Thymus (tissue), 11 donors: ENCODE measurements around the gene COMMD3. TPM values are rescaled to one million over a fixed set of nuclear protein-coding genes. Genes with fewer than 3 reads are reported as not detected.

Experiments
- DNase-seq, 9 donors: peaks; one replicate each; pipeline ENCODE4 v3.0.0-alpha.2; 2013; ENCODE audit warnings: low spot score in 9 of 9, low read depth in 6 of 9, missing footprints in 1 of 9
- H3K27ac ChIP-seq, 2 donors: one replicate each; pipeline ENCODE4 v1.5.1; 2013; ENCODE audit warnings: control low read depth in 1 of 2, low read depth in 1 of 2, low read length in 1 of 2, mild to moderate bottlenecking in 1 of 2, moderate library complexity in 1 of 2
- H3K27me3 ChIP-seq, 2 donors: one replicate each; pipeline ENCODE4 v1.5.1; 2013; ENCODE audit warnings: low read length in 1 of 2; ENCODE audit not compliant: control insufficient read depth in 2 of 2, insufficient read depth in 1 of 2
- H3K36me3 ChIP-seq, 2 donors: one replicate each; pipeline ENCODE4 v1.5.1; 2013; ENCODE audit warnings: low read length in 1 of 2, mild to moderate bottlenecking in 1 of 2, moderate library complexity in 1 of 2; ENCODE audit not compliant: control insufficient read depth in 2 of 2, insufficient read depth in 2 of 2
- H3K4me1 ChIP-seq, 2 donors: one replicate each; pipeline ENCODE4 v1.5.1; 2013; ENCODE audit warnings: low read length in 2 of 2; ENCODE audit not compliant: control insufficient read depth in 2 of 2, insufficient read depth in 2 of 2
- H3K4me3 ChIP-seq, 2 donors: one replicate each; pipeline ENCODE4 v1.5.1; 2013; ENCODE audit warnings: low read length in 2 of 2, control low read depth in 1 of 2, mild to moderate bottlenecking in 1 of 2
- H3K9me3 ChIP-seq, 2 donors: one replicate each; pipeline ENCODE4 v1.5.1; 2013; ENCODE audit warnings: low read length in 1 of 2, mild to moderate bottlenecking in 1 of 2; ENCODE audit not compliant: control insufficient read depth in 2 of 2, insufficient read depth in 1 of 2
- WGBS: extraction: QIAGEN DNeasy Blood & Tissue Kit; methylation state at CpG from one replicate; pipeline ENCODE4 v1.1.7; 2013; 5-methylcytosine and 5-hydroxymethylcytosine counted together
- polyA plus RNA-seq: library from polyadenylated mRNA; stranded (reverse); fragments of 200-250 nt; gene quantifications from one replicate; pipeline ENCODE4 v1.2.3, GENCODE V29; 2013
- total RNA-seq: library from RNA; stranded (reverse); fragments of 120-200 nt; gene quantifications from one replicate; pipeline ENCODE4 v1.2.4, GENCODE V29; 2013
- donor health status: healthy.

The COMMD3 gene
- total and polyA plus RNA-seq, 2 donors: 130 to 132 TPM

DNA sequence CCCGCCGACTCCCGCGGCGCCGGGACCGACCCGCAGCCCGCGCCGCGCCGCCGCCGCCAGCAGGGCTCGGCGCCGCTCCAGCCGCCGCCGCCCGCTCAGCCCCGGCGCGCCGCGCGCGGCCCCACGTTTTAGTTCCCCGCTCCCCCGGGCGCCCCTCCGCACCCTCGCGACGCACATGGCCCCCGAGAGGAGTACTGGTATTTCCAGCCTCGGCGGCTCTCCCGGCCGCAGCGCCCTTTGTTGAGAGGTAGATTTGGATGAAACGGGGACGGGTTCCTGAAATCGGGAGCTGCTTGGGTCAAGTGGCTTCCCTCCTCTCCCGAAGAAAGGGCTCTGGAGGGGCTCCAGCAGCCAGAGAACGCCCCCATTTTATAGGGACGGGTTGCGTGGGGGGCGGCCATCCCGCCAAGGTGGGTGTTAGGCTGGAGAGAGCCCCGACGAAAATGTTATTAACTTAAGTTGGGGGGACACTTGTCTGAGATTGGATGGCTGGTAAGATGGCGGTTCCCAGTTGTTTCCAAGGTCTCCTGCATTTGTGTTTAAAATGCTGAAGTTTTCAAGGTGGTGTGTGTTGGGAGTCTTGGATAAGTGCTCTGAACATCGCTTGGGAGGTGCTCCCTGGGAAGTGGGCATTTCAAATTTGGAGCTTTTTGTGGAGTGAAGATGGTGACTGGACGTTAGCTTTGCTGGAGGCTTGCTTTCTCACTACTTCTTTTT is 5.9 kb downstream of the COMMD3 start:
- H3K9me3 ChIP-seq: peaks cover 0 to 3% of the 10 kb centered on the region in 2 donors
- H3K27me3 ChIP-seq: peaks cover 53 to 68% of the 10 kb centered on the region in 2 donors
- no peak overlapping the region for H3K27ac ChIP-seq
- peak overlapping the region; percentile 50 to 97 for H3K4me3 ChIP-seq
- peak in 2 of 9 donors; percentile 35 to 68 for DNase-seq
- H3K4me1 ChIP-seq: peaks cover 17 to 24% of the 10 kb centered on the region in 2 donors
- H3K36me3 ChIP-seq: no peaks in the 10 kb centered on the region
- 2% methylated on average over 51 of the region's 57 CpGs for WGBS

DNA sequence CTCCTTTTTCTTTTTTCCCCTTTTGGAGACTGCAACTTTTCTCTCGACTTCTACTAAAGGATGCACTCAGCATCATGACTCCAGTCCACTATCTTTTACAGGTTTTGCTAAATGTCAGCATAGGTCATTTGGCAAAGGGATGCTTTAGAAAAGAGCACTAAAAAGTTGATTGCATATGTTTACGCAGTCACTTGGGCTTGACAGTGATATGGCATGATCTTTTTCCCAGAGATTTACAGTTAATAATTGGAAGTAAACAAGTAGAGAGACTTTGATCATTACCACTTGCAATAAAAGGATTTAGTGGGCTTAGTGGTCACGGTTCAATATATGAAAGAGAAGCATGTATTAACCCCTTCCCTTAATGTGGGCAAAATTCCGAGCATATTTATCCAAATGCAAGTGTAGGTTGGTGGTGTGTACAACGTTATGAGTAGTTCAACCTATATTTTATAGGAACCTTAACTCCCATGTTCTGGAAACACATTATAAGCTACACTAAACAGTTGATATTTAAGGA is 6.5 kb downstream of the COMMD3 start:
- Histone ChIP-seq H3K4me3 (peak overlapping the region; percentile 50 to 97), H3K36me3 (no peaks in the 10 kb centered on the region), H3K27ac (no peak overlapping the region), H3K27me3 (peaks cover 53 to 68% of the 10 kb centered on the region in 2 donors), H3K4me1 (peaks cover 17 to 24% of the 10 kb centered on the region in 2 donors), H3K9me3 (peaks cover 0 to 3% of the 10 kb centered on the region in 2 donors)
- DNase-seq: peak in 1 of 9 donors; percentile 56
- WGBS: 75% methylated on average over 5 of the region's 5 CpGs

DNA sequence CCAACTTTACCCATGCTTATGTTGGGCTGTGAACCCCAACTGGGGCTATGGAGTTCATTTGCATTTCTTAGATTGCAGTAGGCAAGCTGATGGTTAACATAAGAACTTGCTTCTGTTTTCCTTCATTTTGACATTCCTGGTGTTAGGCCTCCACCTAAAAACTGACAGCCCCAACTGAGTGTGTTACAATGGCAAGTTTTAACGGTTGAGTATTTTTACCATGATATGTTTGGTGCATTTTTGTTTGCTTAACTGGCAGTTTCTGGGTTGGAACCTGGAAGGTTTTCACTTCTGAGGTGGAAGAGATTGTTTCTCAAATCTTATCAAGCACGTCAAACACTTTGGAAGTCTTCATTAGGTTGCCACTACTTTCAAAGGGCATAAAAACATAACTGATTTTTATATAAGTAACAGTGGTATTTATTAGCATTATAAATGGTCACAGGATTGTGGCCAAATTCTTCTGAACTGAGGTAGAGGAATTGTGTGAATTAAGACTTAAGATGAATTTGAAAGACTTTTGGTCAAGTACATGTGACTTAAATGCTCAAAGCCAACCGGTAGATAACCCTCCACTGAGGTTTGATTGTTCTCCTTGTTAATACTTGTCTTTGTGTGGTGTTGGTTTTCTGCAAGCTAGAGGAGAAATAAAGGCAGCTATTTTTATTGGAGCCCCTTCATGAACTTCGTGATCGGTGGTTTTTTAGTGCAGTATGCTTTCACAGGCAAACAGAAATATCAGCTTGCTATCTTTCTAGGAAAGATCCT is 7.5 kb downstream of the COMMD3 start:
- WGBS: 86% methylated on average over 5 of the region's 5 CpGs
- Histone ChIP-seq H3K27me3 (peaks cover 46 to 63% of the 10 kb centered on the region in 2 donors), H3K36me3 (no peaks in the 10 kb centered on the region), H3K27ac (no peak overlapping the region), H3K4me1 (peaks cover 17 to 22% of the 10 kb centered on the region in 2 donors), H3K4me3 (no peak overlapping the region), H3K9me3 (peaks cover 0 to 3% of the 10 kb centered on the region in 2 donors)
- DNase-seq: peak in 2 of 9 donors; percentile 27 to 42

DNA sequence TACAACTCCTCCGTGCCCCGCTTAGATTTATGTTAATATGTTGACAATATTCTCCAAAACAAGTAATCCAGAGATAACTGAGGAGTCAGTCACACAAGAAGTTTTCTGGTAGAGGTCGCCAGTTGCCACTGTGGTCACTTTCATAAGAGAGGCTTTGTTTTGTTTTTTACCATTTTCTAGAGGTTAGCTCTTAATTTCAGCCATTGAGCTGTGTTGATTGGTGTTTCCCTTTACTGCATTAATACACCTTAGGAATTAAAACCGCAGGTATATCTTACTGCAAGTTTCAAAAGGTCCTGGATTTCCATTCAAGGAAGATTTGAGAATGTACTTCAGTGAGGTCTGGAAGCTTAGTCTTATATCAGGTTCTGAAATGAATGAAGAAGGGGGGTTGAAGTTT is 8.2 kb downstream of the COMMD3 start:
- H3K36me3 ChIP-seq: peaks cover 4% of the 10 kb centered on the region in 2 donors
- H3K9me3 ChIP-seq: peaks cover 0 to 3% of the 10 kb centered on the region in 2 donors
- H3K4me1 ChIP-seq: peaks cover 17 to 22% of the 10 kb centered on the region in 2 donors
- H3K27ac ChIP-seq: no peak overlapping the region
- 76% methylated on average over 4 of the region's 4 CpGs for WGBS
- peaks cover 44 to 56% of the 10 kb centered on the region in 2 donors for H3K27me3 ChIP-seq
- peak in 1 of 9 donors; percentile 43 for DNase-seq
- peak overlapping the region; percentile 55 to 65 for H3K4me3 ChIP-seq

DNA sequence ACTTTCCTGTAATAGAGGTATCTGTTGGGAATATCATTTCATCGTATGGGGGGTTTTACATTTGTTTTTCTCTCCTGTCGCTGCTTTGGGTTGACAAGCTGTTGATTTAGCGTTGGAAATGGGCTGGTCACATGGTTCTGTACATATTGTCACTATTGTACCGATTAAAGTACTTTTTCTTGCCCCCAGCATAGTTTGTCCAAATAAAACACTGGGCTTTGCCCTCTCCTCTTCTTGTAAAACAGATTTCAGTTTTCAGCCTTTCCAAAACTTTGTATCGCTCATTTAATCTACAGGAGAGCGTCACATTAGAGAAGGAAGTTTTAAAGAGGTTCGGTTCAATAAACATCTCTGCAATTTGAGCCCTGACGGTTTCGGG is 8.7 kb downstream of the COMMD3 start:
- Histone ChIP-seq H3K36me3 (peaks cover 4 to 7% of the 10 kb centered on the region in 2 donors), H3K27me3 (peaks cover 40 to 51% of the 10 kb centered on the region in 2 donors), H3K4me1 (peaks cover 17 to 20% of the 10 kb centered on the region in 2 donors), H3K27ac (no peak overlapping the region), H3K9me3 (peaks cover 0 to 3% of the 10 kb centered on the region in 2 donors), H3K4me3 (peak overlapping the region; percentile 55 to 65)
- peak in 1 of 9 donors; percentile 50 for DNase-seq
- under 1% methylated on average over 9 of the region's 9 CpGs for WGBS

DNA sequence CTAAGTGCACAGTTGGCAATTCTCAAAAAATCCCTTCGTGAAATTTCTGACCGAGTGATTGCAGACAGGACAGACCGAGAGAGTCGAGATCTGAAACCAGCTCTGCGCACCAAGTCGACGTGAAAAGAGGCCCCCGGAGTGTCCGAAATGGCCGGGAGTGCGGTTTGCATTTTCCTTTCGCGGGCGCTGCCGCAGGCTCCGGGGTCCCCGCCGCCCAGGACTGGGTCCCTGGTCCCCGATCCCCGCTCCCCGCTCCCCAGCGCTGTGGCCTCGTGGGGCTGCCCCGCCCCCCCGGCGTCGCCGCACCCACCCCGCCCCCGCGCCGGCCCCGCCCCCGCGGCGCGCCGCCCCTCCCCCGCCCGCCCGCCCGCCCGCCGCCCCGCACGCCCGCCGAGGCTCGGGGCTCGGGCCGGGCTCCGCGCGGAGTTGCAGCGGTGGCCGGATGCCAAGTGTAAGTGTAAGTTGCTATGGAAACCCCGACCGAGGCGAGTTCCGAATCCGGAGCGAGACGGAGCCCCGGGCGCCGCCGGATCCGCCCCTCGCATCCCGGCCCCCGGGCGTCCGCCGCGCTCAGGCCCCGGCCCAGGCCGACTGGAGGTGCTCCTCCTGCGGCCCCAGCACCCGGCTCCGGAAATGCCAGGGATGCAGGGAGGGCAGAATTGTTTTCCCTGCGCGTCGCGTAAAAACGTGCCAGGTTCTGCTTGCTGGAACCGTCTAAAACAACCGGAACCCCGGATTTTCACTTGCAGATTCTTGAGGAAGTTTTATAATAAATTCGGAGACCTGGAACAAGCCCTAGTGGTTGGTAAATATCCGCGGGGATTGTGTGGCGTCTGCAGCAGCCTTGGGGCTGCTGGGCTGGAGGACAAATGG is 9.3 kb downstream of the COMMD3 start:
- Histone ChIP-seq H3K4me1 (peaks cover 17 to 19% of the 10 kb centered on the region in 2 donors), H3K9me3 (peaks cover 0 to 3% of the 10 kb centered on the region in 2 donors), H3K36me3 (peaks cover 4 to 7% of the 10 kb centered on the region in 2 donors), H3K4me3 (peak overlapping the region; percentile 55 to 65), H3K27ac (peak overlapping the region in 1 of 2 donors; percentile 36), H3K27me3 (peaks cover 34 to 47% of the 10 kb centered on the region in 2 donors)
- WGBS: 1% methylated on average over 92 of the region's 92 CpGs
- DNase-seq: peak in 3 of 9 donors; percentile 56 to 81 (median 68)

DNA sequence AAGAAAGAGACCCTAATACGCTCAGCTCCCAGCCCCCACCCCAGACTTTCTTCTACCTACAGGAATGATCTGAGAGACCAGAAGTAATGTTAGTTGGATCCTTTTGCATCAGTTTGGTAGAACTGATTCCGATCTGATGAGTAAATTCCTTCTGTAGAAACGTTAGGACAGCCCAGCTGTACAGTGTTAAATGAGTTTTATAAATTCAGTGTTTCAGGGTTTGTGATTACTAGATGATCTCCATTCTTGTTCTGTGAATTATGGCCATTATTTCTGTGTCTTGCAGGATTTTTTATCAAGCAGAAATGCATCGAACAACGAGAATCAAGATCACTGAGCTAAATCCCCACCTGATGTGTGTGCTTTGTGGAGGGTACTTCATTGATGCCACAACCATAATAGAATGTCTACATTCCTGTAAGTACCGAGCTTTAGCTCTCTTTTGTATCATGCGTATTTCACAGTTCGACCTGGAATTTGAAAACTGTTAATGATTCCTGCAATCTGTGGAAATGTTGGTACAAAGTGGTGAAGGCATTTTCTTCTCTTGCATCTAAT is 10.0 kb downstream of the COMMD3 start:
- 71% methylated on average over 8 of the region's 8 CpGs for WGBS

DNA sequence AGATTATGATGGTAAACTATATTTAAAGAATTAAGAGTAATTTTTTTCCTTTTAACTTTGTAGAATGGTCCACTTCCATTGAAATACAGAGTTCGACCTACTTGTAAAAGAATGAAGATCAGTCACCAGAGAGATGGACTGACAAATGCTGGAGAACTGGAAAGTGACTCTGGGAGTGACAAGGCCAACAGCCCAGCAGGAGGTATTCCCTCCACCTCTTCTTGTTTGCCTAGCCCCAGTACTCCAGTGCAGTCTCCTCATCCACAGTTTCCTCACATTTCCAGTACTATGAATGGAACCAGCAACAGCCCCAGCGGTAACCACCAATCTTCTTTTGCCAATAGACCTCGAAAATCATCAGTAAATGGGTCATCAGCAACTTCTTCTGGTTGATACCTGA is 13.0 kb downstream of the COMMD3 start:
- peaks cover 0 to 5% of the 10 kb centered on the region in 2 donors for H3K9me3 ChIP-seq
- no peak overlapping the region for H3K4me3 ChIP-seq
- no peak overlapping the region for H3K27ac ChIP-seq
- H3K27me3 ChIP-seq: peaks cover 11 to 25% of the 10 kb centered on the region in 2 donors
- peaks cover 4 to 7% of the 10 kb centered on the region in 2 donors for H3K36me3 ChIP-seq
- no peak for DNase-seq
- peaks cover 22 to 26% of the 10 kb centered on the region in 2 donors for H3K4me1 ChIP-seq
- WGBS: 96% methylated on average over 3 of the region's 3 CpGs

More for the DNA sequence above, 10.0 kb downstream of the COMMD3 start:
- Histone ChIP-seq H3K9me3 (peaks cover 0 to 3% of the 10 kb centered on the region in 2 donors), H3K4me1 (peaks cover 17 to 19% of the 10 kb centered on the region in 2 donors), H3K4me3 (peak overlapping the region; percentile 32 to 65), H3K27me3 (peaks cover 34 to 44% of the 10 kb centered on the region in 2 donors), H3K27ac (peak overlapping the region; percentile 7 to 31), H3K36me3 (peaks cover 4 to 7% of the 10 kb centered on the region in 2 donors)
- no peak for DNase-seq
